Measurements from ENCODE around the gene SLC51B.

DNA sequence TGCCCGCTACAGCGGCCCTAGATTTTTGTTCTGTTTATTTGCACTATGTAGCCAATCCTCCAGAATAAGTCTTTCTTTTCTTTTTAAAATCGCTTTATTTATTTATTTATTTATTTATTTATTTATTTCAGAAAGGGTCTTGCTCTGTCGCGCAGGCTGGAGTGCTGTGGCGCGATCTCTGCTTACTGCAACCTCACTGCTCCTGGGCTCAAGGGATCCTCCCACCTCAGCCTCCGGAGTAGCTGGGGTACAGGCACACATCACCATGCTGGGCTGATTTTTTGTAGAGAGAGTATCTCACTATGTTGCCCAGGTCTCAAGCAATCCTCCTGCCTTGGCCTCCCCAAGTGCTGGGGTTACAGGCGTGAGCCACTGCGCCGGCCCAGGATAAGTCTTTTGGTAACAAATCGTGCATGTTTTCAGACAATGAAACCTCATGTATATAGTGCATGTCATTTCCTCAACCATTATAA lies 15.4 kb upstream of the SLC51B start:
- TF ChIP-seq CTCF (IDR thresholded peaks at IDR 0.05 in 8 of 11, conservative IDR thresholded peaks at IDR 0.05 in 3 of 11) = no peak
- TF ChIP-seq POLR2AphosphoS5 (IDR thresholded peaks at IDR 0.05) = no peak
- TF ChIP-seq POLR2A (IDR thresholded peaks at IDR 0.05) = no peak

Data from spleen (tissue), 7 donors.